A549 (cell line): ENCODE measurements around the gene SMARCA1. TPM values are rescaled to one million over a fixed set of nuclear protein-coding genes. Genes with fewer than 3 reads are reported as not detected.

Source experiments
- ATAC-seq, 2 experiments: fragments of 200-7000 bp in 1 of 2; fragments of >200 bp in 1 of 2; cut with Nextera tagmentation in 1 of 2; cut with Tn5 transposase in 1 of 2; 3 replicates each; pipeline versions ENCODE4 v1.8.0 to v1.9.1; 2018 to 2020; ENCODE audit warnings: mild to moderate bottlenecking in 1 of 2, moderate library complexity in 1 of 2
- CTCF ChIA-PET: fragments of 300-600 bp; sonication (Branson Sonifier 250); formaldehyde crosslinking; extraction: SDS; loops from one replicate; lab custom pipeline; 2021; ENCODE audit warnings: antibody characterized with exemption, inconsistent platforms; lab: Yijun Ruan, JAX
- POLR2A ChIA-PET: fragments of 350-600 bp; formaldehyde crosslinking; extraction: SDS; loops from one replicate; lab custom pipeline; 2021; ENCODE audit warnings: antibody characterized with exemption, inconsistent platforms; lab: Yijun Ruan, JAX
- DNase-seq, 2 experiments: peaks; one replicate each; pipeline versions ENCODE4 v3.0.0 to v3.0.0-alpha.2; 2011 to 2016; ENCODE audit warnings: low read depth in 1 of 2, low spot score in 1 of 2
- FAIRE-seq: peaks from 2 replicates; lab custom pipeline; 2011; peaks lifted over from hg19 to GRCh38; lab: Jason Lieb, UNC
- H3K27ac ChIP-seq, 2 experiments: fragments of >200 bp; sonication (Bioruptor Twin); formaldehyde crosslinking; 3 replicates each; pipeline ENCODE4 v1.5.1; 2016 to 2017
- H3K4me1 ChIP-seq: fragments of >200 bp; sonication (Bioruptor Twin); formaldehyde crosslinking; 3 replicates; pipeline ENCODE4 v1.6.1; 2016
- H3K4me2 ChIP-seq: fragments of >200 bp; sonication (Bioruptor Twin); formaldehyde crosslinking; 3 replicates; pipeline ENCODE4 v1.6.1; 2016
- H3K4me3 ChIP-seq: fragments of >200 bp; sonication (Bioruptor Twin); formaldehyde crosslinking; 3 replicates; pipeline ENCODE4 v1.5.1; 2016
- H3K9me3 ChIP-seq: fragments of >200 bp; sonication (Bioruptor Twin); formaldehyde crosslinking; 3 replicates; pipeline ENCODE4 v1.6.1; 2016
- CBX2 ChIP-seq: fragments of 200-600 bp; sonication (generic); IDR thresholded peaks from 2 replicates; pipeline ENCODE4 v1.6.1; 2016; ENCODE audit warnings: low read depth, mild to moderate bottlenecking, borderline replicate concordance
- EHF ChIP-seq: fragments of 250-450 bp; sonication (Bioruptor Pico); IDR thresholded peaks from 2 replicates; pipeline ENCODE4 v1.5.0; 2020; ENCODE audit warnings: mild to moderate bottlenecking
- EP300 ChIP-seq, 2 experiments: fragments of >200 bp; sonication (Bioruptor Twin); formaldehyde crosslinking; IDR thresholded peaks; 2 replicates in 1 of 2; 3 replicates in 1 of 2; pipeline ENCODE4 v1.6.1; 2016 to 2017
- ESRRA ChIP-seq: fragments of 150-350 bp; IDR thresholded peaks from 2 replicates; pipeline ENCODE4 v1.6.1; 2014; ENCODE audit warnings: mild to moderate bottlenecking, low read length, borderline replicate concordance
- HDAC2 ChIP-seq: fragments of 200-600 bp; sonication (generic); IDR thresholded peaks from 2 replicates; pipeline ENCODE4 v1.6.1; 2016
- KDM1A ChIP-seq: fragments of 200-600 bp; sonication (generic); IDR thresholded peaks from 2 replicates; pipeline ENCODE4 v1.6.1; 2016; ENCODE audit warnings: low read depth, mild to moderate bottlenecking
- KDM5A ChIP-seq: fragments of 200-600 bp; sonication (generic); IDR thresholded peaks from 2 replicates; pipeline ENCODE4 v1.6.1; 2016; ENCODE audit warnings: antibody characterized with exemption, mild to moderate bottlenecking
- NR3C1 ChIP-seq: fragments of >200 bp; sonication (Bioruptor Twin); formaldehyde crosslinking; IDR thresholded peaks from 3 replicates; pipeline ENCODE4 v1.6.1; 2017
- PBX3 ChIP-seq: IDR thresholded peaks from 2 replicates; pipeline ENCODE4 v1.6.1; 2012
- PHF8 ChIP-seq: fragments of 200-600 bp; sonication (generic); IDR thresholded peaks from 2 replicates; pipeline ENCODE4 v1.6.1; 2016; ENCODE audit warnings: low read depth, mild to moderate bottlenecking, antibody characterized with exemption, moderate library complexity, borderline replicate concordance
- POLR2A ChIP-seq: IDR thresholded peaks from 2 replicates; pipeline ENCODE4 v1.6.1; 2012; ENCODE audit warnings: mild to moderate bottlenecking, low read length
- RARB ChIP-seq: fragments of 250-450 bp; sonication (Bioruptor Pico); IDR thresholded peaks from 2 replicates; pipeline ENCODE4 v1.8.0; 2021; ENCODE audit warnings: mild to moderate bottlenecking, moderate library complexity
- RNF2 ChIP-seq: fragments of 200-600 bp; sonication (generic); IDR thresholded peaks from 2 replicates; pipeline ENCODE4 v1.6.1; 2016; ENCODE audit warnings: low read depth, mild to moderate bottlenecking, antibody characterized with exemption, moderate library complexity, borderline replicate concordance
- SMC3 ChIP-seq: fragments of >200 bp; sonication (Bioruptor Twin); formaldehyde crosslinking; IDR thresholded peaks from 3 replicates; pipeline ENCODE4 v1.6.1; 2018; ENCODE audit warnings: inconsistent platforms
- SREBF2 ChIP-seq: fragments of 450-650 bp; IDR thresholded peaks from 2 replicates; pipeline ENCODE4 v1.6.1; 2014; ENCODE audit warnings: mild to moderate bottlenecking, moderate library complexity
- TP53 ChIP-seq: fragments of 250-450 bp; sonication (Bioruptor Pico); IDR thresholded peaks from 2 replicates; pipeline ENCODE4 v1.5.0; 2021; ENCODE audit warnings: mild to moderate bottlenecking, moderate library complexity
- ZFP36 ChIP-seq: fragments of 450-650 bp; IDR thresholded peaks from 2 replicates; pipeline ENCODE4 v1.6.1; 2014; ENCODE audit warnings: borderline replicate concordance; ENCODE audit not compliant: partially characterized antibody
- WGBS: methylation state at CpG from one replicate; pipeline ENCODE4 v1.1.6; 2017; ENCODE audit errors: missing lambda C conversion rate; 5-methylcytosine and 5-hydroxymethylcytosine counted together
- polyA plus RNA-seq, 4 experiments: library from polyadenylated mRNA; depleted of rRNA in 3 of 4; stranded (reverse); fragments of >200 nt; fragmentation: RNase III in 1 of 4; extraction: RNeasy Plus Mini Kit Qiagen cat#74134 plus additional on column Dnase treatment in 1 of 4; gene quantifications; 2 replicates in 3 of 4; 3 replicates in 1 of 4; pipeline ENCODE4 v1.2.3, GENCODE V29; 2011 to 2017
- TF ChIP-seq, protein P1 (sequence below): fragments of 250-450 bp; sonication (Bioruptor Pico); IDR thresholded peaks from 2 replicates; pipeline ENCODE4 v1.5.0; 2021; ENCODE audit warnings: mild to moderate bottlenecking, moderate library complexity, borderline replicate concordance
- TF ChIP-seq, protein P2 (sequence below): fragments of >200 bp; sonication (Bioruptor Twin); formaldehyde crosslinking; IDR thresholded peaks from 3 replicates; pipeline ENCODE4 v1.6.1; 2016
- TF ChIP-seq, protein P3 (sequence below): fragments of 450-650 bp; IDR thresholded peaks from 2 replicates; pipeline ENCODE4 v1.6.1; 2014; ENCODE audit warnings: antibody characterized with exemption
- TF ChIP-seq, protein P4 (sequence below): fragments of >200 bp; sonication (Bioruptor Twin); formaldehyde crosslinking; IDR thresholded peaks from 2 replicates; pipeline ENCODE4 v1.6.1; 2016

SMARCA1 gene
- polyA plus RNA-seq, 2 of the 4 experiments (the other 2 are of a cell fraction) = 72.4 to 77.2 TPM

GRCh38 chrX:129524250-129524850 is 1.1 kb upstream of the SMARCA1 start:
- Histone ChIP-seq H3K4me2 (peak overlapping the region; percentile 92), H3K27ac (peak overlapping the region in 1 of 2 experiments; percentile 99; a peak in 4 of 6 replicates), H3K4me3 (no peak overlapping the region), H3K4me1 (peaks cover 30% of the 10 kb centered on the region; the same call in 2 of the 3 replicates), H3K9me3 (no peaks in the 10 kb centered on the region)
- TF ChIP-seq KDM1A = 0 out of 2 replicates have a peak, but pooled peaks have one; percentile 19
- TF ChIP-seq ZFP36 = no peak
- peak; percentile 57; the same call in 1 of the 2 replicates for TF ChIP-seq HDAC2
- POLR2A ChIA-PET = no interaction called here
- ATAC-seq (no peak), DNase-seq (no peak), FAIRE-seq (no peak)
- CTCF ChIA-PET = no interaction called here
- WGBS = 66% methylated on average over 3 of the region's 3 CpGs

- peak overlapping the region; percentile 98 to 99 for H3K27ac ChIP-seq
- no peaks in the 10 kb centered on the region for H3K9me3 ChIP-seq
- H3K4me1 ChIP-seq = peaks cover 34% of the 10 kb centered on the region; the same call in 2 of the 3 replicates
- FAIRE-seq = no peak
- WGBS = 2% methylated on average over 26 of the region's 56 CpGs
- ATAC-seq = peak; percentile 82 to 90
- ChIA-PET CTCF (interaction anchor here (0.7 kb wide), 1 partner anchor 20 kb away, joined by 3 read pairs; no protein-coding TSS in a partner anchor), POLR2A (interaction anchor here (0.7 to 1.1 kb wide), 2 partner anchors 18 to 270 kb away, joined by 3 to 6 read pairs; partner anchors contain the start of gene OCRL)
- H3K4me3 ChIP-seq = peak overlapping the region; percentile 100
- peak; percentile 55 to 66 for DNase-seq
- peak overlapping the region; percentile 92 for H3K4me2 ChIP-seq
- TF ChIP-seq CBX2 (no peak), POLR2A (no peak), RNF2 (no peak), RARB (CRISPR knock-in tag) (no peak), NR3C1 (no peak), TP53 (CRISPR knock-in tag) (no peak), EHF (CRISPR knock-in tag) (no peak), SMC3 (no peak), PHF8 (no peak), ESRRA (no peak), EP300 (IDR thresholded peaks at IDR 0.05) (no peak; a peak in 1 of 5 replicates), SREBF2 (no peak), KDM5A (no peak), PBX3 (no peak)
- TF ChIP-seq, protein P1, sequence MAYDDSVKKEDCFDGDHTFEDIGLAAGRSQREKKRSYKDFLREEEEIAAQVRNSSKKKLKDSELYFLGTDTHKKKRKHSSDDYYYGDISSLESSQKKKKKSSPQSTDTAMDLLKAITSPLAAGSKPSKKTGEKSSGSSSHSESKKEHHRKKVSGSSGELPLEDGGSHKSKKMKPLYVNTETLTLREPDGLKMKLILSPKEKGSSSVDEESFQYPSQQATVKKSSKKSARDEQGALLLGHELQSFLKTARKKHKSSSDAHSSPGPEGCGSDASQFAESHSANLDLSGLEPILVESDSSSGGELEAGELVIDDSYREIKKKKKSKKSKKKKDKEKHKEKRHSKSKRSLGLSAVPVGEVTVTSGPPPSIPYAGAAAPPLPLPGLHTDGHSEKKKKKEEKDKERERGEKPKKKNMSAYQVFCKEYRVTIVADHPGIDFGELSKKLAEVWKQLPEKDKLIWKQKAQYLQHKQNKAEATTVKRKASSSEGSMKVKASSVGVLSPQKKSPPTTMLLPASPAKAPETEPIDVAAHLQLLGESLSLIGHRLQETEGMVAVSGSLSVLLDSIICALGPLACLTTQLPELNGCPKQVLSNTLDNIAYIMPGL (CRISPR knock-in tag) = no peak
- TF ChIP-seq, protein P2, sequence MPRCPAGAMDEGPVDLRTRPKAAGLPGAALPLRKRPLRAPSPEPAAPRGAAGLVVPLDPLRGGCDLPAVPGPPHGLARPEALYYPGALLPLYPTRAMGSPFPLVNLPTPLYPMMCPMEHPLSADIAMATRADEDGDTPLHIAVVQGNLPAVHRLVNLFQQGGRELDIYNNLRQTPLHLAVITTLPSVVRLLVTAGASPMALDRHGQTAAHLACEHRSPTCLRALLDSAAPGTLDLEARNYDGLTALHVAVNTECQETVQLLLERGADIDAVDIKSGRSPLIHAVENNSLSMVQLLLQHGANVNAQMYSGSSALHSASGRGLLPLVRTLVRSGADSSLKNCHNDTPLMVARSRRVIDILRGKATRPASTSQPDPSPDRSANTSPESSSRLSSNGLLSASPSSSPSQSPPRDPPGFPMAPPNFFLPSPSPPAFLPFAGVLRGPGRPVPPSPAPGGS = no peak
- TF ChIP-seq, protein P3, sequence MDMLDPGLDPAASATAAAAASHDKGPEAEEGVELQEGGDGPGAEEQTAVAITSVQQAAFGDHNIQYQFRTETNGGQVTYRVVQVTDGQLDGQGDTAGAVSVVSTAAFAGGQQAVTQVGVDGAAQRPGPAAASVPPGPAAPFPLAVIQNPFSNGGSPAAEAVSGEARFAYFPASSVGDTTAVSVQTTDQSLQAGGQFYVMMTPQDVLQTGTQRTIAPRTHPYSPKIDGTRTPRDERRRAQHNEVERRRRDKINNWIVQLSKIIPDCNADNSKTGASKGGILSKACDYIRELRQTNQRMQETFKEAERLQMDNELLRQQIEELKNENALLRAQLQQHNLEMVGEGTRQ = no peak
- TF ChIP-seq, protein P4, sequence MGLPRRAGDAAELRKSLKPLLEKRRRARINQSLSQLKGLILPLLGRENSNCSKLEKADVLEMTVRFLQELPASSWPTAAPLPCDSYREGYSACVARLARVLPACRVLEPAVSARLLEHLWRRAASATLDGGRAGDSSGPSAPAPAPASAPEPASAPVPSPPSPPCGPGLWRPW = no peak
Measured at GRCh38 chrX:129522184-129523078, 859 bp downstream of the SMARCA1 start.
